Tibial nerve (tissue), 4 donors: Measurements from ENCODE around the gene ABLIM2.

Experiments used
- CTCF ChIP-seq, 5 experiments: fragments of 200-600 bp in 3 of 5; fragments of 450-650 bp in 2 of 5; sonication (generic) in 3 of 5; IDR thresholded peaks; one replicate each; pipeline ENCODE4 v1.5.1; 2016 to 2019; ENCODE audit warnings: antibody characterized with exemption in 5 of 5, mild to moderate bottlenecking in 3 of 5, moderate library complexity in 2 of 5
- EP300 ChIP-seq, 2 donors: sonication (generic); formaldehyde crosslinking; IDR thresholded peaks; one replicate each; pipeline ENCODE4 v1.6.1; 2017; ENCODE audit warnings: antibody characterized with exemption in 2 of 2, mild to moderate bottlenecking in 1 of 2
- POLR2A ChIP-seq, 2 donors: fragments of 450-650 bp; IDR thresholded peaks; one replicate each; pipeline ENCODE4 v1.6.1; 2017; ENCODE audit warnings: antibody characterized with exemption in 2 of 2, mild to moderate bottlenecking in 2 of 2, moderate library complexity in 2 of 2

DNA sequence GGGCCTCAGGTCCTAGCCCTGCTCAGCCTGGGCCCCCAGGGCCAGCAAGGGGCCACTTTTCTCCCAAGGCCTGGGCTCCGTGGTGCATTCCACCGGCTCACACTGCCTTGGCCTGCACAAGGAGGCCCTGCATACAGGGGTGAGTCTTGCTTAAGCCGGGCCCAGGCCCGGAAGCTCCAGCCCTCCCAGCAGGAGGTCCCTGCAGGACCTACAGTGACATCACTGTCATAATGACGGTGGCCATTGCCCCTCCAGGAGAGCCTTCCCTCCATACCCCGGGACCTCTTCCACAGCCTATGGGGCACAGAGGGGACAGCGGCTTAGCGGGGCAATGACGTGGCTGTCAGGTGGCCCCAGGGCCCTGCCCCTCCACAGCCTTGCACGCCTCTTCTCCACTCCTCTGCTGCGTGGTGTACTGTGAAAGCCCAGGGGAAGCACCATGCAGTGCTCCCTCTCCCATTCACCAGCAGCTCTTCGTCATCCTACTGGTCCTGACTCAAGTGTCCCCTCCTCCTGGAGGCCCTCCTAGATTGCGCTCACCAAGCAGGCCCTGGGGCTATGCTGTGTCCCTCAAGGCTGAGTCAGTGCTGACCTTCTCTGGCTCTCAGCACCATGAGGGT is 186.6 kb downstream of the ABLIM2 start:
- TF ChIP-seq CTCF (IDR thresholded peaks at IDR 0.05) (no peak), POLR2A (IDR thresholded peaks at IDR 0.05) (no peak), EP300 (IDR thresholded peaks at IDR 0.05) (no peak)
